Neural progenitor cell (in vitro differentiated cells): Measurements from ENCODE around the gene UPK3A. TPM values are rescaled to one million over a fixed set of nuclear protein-coding genes. Genes with fewer than 3 reads are reported as not detected.
A peak's percentile ranks its signal among the peaks of the same experiment; 100 is the strongest.

Experiments used
- DNase-seq: peaks from one replicate; pipeline ENCODE4 v3.0.0-alpha.2; 2016; ENCODE audit warnings: low spot score
- H2AFZ ChIP-seq: fragments of 200-600 bp; sonication (generic); replicated peaks from 2 replicates; pipeline ENCODE4 v1.6.1; 2016; ENCODE audit warnings: antibody characterized with exemption
- H3F3A ChIP-seq: fragments of 200-600 bp; sonication (generic); 2 replicates; pipeline ENCODE4 v1.6.1; 2016; ENCODE audit warnings: antibody characterized with exemption, low read depth
- H3K27ac ChIP-seq: fragments of 200-600 bp; sonication (generic); 2 replicates; pipeline ENCODE4 v1.5.1; 2016; ENCODE audit warnings: mild to moderate bottlenecking
- H3K27me3 ChIP-seq: fragments of 200-600 bp; sonication (generic); 2 replicates; pipeline ENCODE4 v1.6.1; 2016; ENCODE audit warnings: mild to moderate bottlenecking, moderate library complexity
- H3K36me3 ChIP-seq: fragments of 200-600 bp; sonication (generic); 2 replicates; pipeline ENCODE4 v1.5.1; 2016
- H3K4me1 ChIP-seq: fragments of 200-600 bp; sonication (generic); 2 replicates; pipeline ENCODE4 v1.6.1; 2016; ENCODE audit warnings: mixed run types
- H3K4me2 ChIP-seq: fragments of 200-600 bp; sonication (generic); 2 replicates; pipeline ENCODE4 v1.6.1; 2016
- H3K4me3 ChIP-seq: fragments of 200-600 bp; sonication (generic); 2 replicates; pipeline ENCODE4 v1.5.1; 2016
- H3K79me2 ChIP-seq: fragments of 200-600 bp; sonication (generic); 2 replicates; pipeline ENCODE4 v1.6.1; 2016; ENCODE audit warnings: low read depth
- H3K9ac ChIP-seq: fragments of 200-600 bp; sonication (generic); 2 replicates; pipeline ENCODE4 v1.6.1; 2016
- H3K9me3 ChIP-seq: fragments of 200-600 bp; sonication (generic); 2 replicates; pipeline ENCODE4 v1.5.1; 2016; ENCODE audit warnings: low read depth
- H4K20me1 ChIP-seq: fragments of 200-600 bp; sonication (generic); 2 replicates; pipeline ENCODE4 v1.6.1; 2016; ENCODE audit warnings: low read depth
- H3K27ac Mint-ChIP-seq: 3 replicates; pipeline ENCODE4 v1.8.0; 2021; ENCODE audit warnings: mixed read lengths
- H3K27me3 Mint-ChIP-seq: 2 replicates; pipeline ENCODE4 v1.8.0; 2022; ENCODE audit warnings: low read depth, mild to moderate bottlenecking, inconsistent platforms, moderate library complexity, mixed read lengths; ENCODE audit not compliant: insufficient read depth
- H3K36me3 Mint-ChIP-seq: 3 replicates; pipeline ENCODE4 v1.8.0; 2021; ENCODE audit warnings: mixed read lengths
- H3K4me1 Mint-ChIP-seq: 3 replicates; pipeline ENCODE4 v1.8.0; 2021; ENCODE audit warnings: mixed read lengths
- H3K4me3 Mint-ChIP-seq: 3 replicates; pipeline ENCODE4 v1.8.0; 2021; ENCODE audit warnings: mild to moderate bottlenecking, moderate library complexity, mixed read lengths
- H3K9me3 Mint-ChIP-seq: 3 replicates; pipeline ENCODE4 v1.8.0; 2020; ENCODE audit warnings: mixed read lengths
- EZH2 ChIP-seq: fragments of 200-600 bp; sonication (generic); IDR thresholded peaks from 2 replicates; pipeline ENCODE4 v1.6.1; 2017; ENCODE audit warnings: antibody characterized with exemption, mild to moderate bottlenecking, moderate library complexity
- EZH2phosphoT487 ChIP-seq: fragments of 200-600 bp; sonication (generic); IDR thresholded peaks from 2 replicates; pipeline ENCODE4 v1.6.1; 2017; ENCODE audit warnings: antibody characterized with exemption
- total RNA-seq: library from RNA; depleted of rRNA; stranded (reverse); fragments of >200 nt; gene quantifications from 2 replicates; pipeline ENCODE4 v1.2.3, GENCODE V29; 2015; ENCODE audit warnings: low replicate concordance
- TF ChIP-seq, protein P1 (sequence below): fragments of 200-600 bp; sonication (generic); IDR thresholded peaks from 2 replicates; pipeline ENCODE4 v1.5.1; 2017; ENCODE audit warnings: antibody characterized with exemption, mild to moderate bottlenecking

UPK3A gene
- total RNA-seq, 1 donor from 2014 or later = not detected

- H3K4me2 ChIP-seq = peak overlapping the region; percentile 76
- peaks cover 17% of the 10 kb centered on the region for H3F3A ChIP-seq
- peaks cover 22% of the 10 kb centered on the region for H3K4me1 ChIP-seq
- Mint-ChIP-seq H3K27ac (peak overlapping the region; percentile 42), H3K27me3 (peaks cover 27% of the 10 kb centered on the region), H3K4me1 (peaks cover 31% of the 10 kb centered on the region), H3K9me3 (no peaks in the 10 kb centered on the region), H3K36me3 (no peaks in the 10 kb centered on the region), H3K4me3 (peak overlapping the region; percentile 95)
- peak overlapping the region; percentile 55 for H3K4me3 ChIP-seq
- no peak overlapping the region for H3K9ac ChIP-seq
- no peak for DNase-seq
- no peaks in the 10 kb centered on the region for H3K9me3 ChIP-seq
- H3K79me2 ChIP-seq = no peaks in the 10 kb centered on the region
- TF ChIP-seq EZH2 = no peak
- no peak for TF ChIP-seq EZH2phosphoT487
- TF ChIP-seq, protein P1, sequence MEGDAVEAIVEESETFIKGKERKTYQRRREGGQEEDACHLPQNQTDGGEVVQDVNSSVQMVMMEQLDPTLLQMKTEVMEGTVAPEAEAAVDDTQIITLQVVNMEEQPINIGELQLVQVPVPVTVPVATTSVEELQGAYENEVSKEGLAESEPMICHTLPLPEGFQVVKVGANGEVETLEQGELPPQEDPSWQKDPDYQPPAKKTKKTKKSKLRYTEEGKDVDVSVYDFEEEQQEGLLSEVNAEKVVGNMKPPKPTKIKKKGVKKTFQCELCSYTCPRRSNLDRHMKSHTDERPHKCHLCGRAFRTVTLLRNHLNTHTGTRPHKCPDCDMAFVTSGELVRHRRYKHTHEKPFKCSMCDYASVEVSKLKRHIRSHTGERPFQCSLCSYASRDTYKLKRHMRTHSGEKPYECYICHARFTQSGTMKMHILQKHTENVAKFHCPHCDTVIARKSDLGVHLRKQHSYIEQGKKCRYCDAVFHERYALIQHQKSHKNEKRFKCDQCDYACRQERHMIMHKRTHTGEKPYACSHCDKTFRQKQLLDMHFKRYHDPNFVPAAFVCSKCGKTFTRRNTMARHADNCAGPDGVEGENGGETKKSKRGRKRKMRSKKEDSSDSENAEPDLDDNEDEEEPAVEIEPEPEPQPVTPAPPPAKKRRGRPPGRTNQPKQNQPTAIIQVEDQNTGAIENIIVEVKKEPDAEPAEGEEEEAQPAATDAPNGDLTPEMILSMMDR = no peak
- H4K20me1 ChIP-seq = peaks cover 55% of the 10 kb centered on the region
- no peaks in the 10 kb centered on the region for H3K36me3 ChIP-seq
- peaks cover 24% of the 10 kb centered on the region for H3K27me3 ChIP-seq
- H2AFZ ChIP-seq = no peak overlapping the region
- H3K27ac ChIP-seq = no peak overlapping the region
Measured at GRCh38 chr22:45239681-45240051, 45.1 kb upstream of the UPK3A start.

DNA sequence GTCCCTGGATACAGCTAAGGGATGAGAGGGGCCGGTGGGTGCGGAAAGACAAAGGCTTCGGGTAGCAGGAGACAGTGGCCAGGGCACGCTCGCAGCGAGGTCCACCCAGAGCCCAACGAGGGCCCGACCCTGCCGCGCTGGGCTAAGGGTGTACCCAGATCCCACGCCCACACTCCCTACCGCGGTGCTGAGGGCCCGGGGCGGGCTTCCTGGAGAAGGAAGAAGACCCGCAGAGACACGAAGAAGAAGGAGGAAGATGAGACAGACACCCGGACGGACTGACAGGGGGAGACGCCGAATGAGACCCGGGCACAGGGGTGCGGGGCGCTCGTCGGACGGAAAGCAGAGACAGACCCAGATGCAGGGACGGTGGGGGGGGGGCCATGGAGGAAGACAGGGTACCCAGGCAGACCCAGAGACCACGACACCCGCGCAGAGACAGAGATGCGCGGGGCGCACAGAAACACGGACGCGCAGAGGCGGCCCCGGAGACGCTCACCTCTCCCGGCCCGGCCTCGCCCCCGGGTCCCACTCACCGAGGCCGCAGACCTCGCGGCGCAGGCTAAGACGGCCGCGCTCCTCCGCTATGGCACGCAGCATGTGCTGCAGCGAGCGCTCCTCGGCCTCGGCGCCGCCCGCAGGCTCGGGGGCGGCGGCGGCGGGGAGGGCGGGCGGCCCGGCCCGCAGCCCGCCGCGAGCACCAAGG, 44.5 kb upstream of the UPK3A start:
- peaks cover 22% of the 10 kb centered on the region for H3K4me1 ChIP-seq
- no peak overlapping the region for H3K27ac Mint-ChIP-seq
- peaks cover 27% of the 10 kb centered on the region for H3K27me3 Mint-ChIP-seq

GRCh38 chr22:45240810-45241631, 43.7 kb upstream of the UPK3A start, which contains the start of gene KIAA0930:
TSS of gene KIAA0930 (minus strand) at chr22:45240894. CDS start at chr22:45240703, 191 bp downstream.
- H3K4me3 Mint-ChIP-seq = peak within 1 kb of the TSS; percentile 95
- H3K9ac ChIP-seq = no peak within 1 kb of the TSS
- H2AFZ ChIP-seq = peak within 1 kb of the TSS; percentile 95
- TF ChIP-seq, protein P1 = no peak
- no peak for TF ChIP-seq EZH2phosphoT487
- TF ChIP-seq EZH2 = no peak
- peak within 1 kb of the TSS; percentile 69 for H3K4me3 ChIP-seq
- peaks cover 22% of the 10 kb centered on the region for H3K4me1 ChIP-seq
- H3K27ac Mint-ChIP-seq = peak within 1 kb of the TSS; percentile 42
- no peaks in the 10 kb centered on the region for H3K36me3 ChIP-seq
- no peak within 1 kb of the TSS for H3K27ac ChIP-seq
- no peaks in the 10 kb centered on the region for H3K9me3 Mint-ChIP-seq
- peak within 1 kb of the TSS; percentile 100 for H3K4me2 ChIP-seq
- H4K20me1 ChIP-seq = peaks cover 41% of the 10 kb centered on the region
- H3K36me3 Mint-ChIP-seq = no peaks in the 10 kb centered on the region
- H3K4me1 Mint-ChIP-seq = peaks cover 32% of the 10 kb centered on the region
- peaks cover 24% of the 10 kb centered on the region for H3K27me3 ChIP-seq
- H3K9me3 ChIP-seq = no peaks in the 10 kb centered on the region
- peak; percentile 93 for DNase-seq
- peaks cover 27% of the 10 kb centered on the region for H3K27me3 Mint-ChIP-seq
- H3K79me2 ChIP-seq = no peaks in the 10 kb centered on the region
- peaks cover 17% of the 10 kb centered on the region for H3F3A ChIP-seq

More for the DNA sequence above, 44.5 kb upstream of the UPK3A start:
- Mint-ChIP-seq H3K4me3 (peak overlapping the region; percentile 95), H3K4me1 (peaks cover 31% of the 10 kb centered on the region), H3K36me3 (no peaks in the 10 kb centered on the region), H3K9me3 (no peaks in the 10 kb centered on the region)
- H3K36me3 ChIP-seq = no peaks in the 10 kb centered on the region
- peak; percentile 43 for DNase-seq
- peaks cover 17% of the 10 kb centered on the region for H3F3A ChIP-seq
- no peak overlapping the region for H3K27ac ChIP-seq
- H3K4me2 ChIP-seq = peak overlapping the region; percentile 76
- peaks cover 49% of the 10 kb centered on the region for H4K20me1 ChIP-seq
- H3K4me3 ChIP-seq = peak overlapping the region; percentile 55
- H3K9me3 ChIP-seq = no peaks in the 10 kb centered on the region
- H2AFZ ChIP-seq = no peak overlapping the region
- no peak overlapping the region for H3K9ac ChIP-seq
- peaks cover 24% of the 10 kb centered on the region for H3K27me3 ChIP-seq
- H3K79me2 ChIP-seq = no peaks in the 10 kb centered on the region
- TF ChIP-seq EZH2phosphoT487 = no peak
- TF ChIP-seq, protein P1 = no peak
- TF ChIP-seq EZH2 = no peak
